NCI-H1436 (cell line): Measurements from ENCODE around the gene HOXA7.

Source experiments
- DNase-seq: peaks from one replicate; lab custom pipeline; 2025; lab: John Stamatoyannopoulos, UW

HOXA7 gene

GRCh38 chr7:27106901-27107240, 49.6 kb downstream of the HOXA7 start:
- DNase-seq: no peak

GRCh38 chr7:27106181-27106900, 50.1 kb downstream of the HOXA7 start:
- DNase-seq: no peak

- DNase-seq: no peak
These were observed 51.0 kb downstream of the HOXA7 start for GRCh38 chr7:27105301-27106031.

GRCh38 chr7:27104341-27105058, 52.0 kb downstream of the HOXA7 start:
- DNase-seq: no peak
